Fibroblast of mammary gland (primary cell): ENCODE measurements around the gene KLHL20.
"Not testable (repeated sequence)": the region's sequence is repeated elsewhere in the genome, so short reads cannot be mapped to it uniquely, and the experiment has no call there.

Experiments
- DNase-seq: peaks from one replicate; pipeline ENCODE4 v3.0.0-alpha.2; 2010; ENCODE audit warnings: low read depth
- H3K4me3 ChIP-seq: 2 replicates; pipeline ENCODE4 v1.5.1; 2011; ENCODE audit warnings: low read depth, mild to moderate bottlenecking, low read length, moderate library complexity; ENCODE audit not compliant: control insufficient read depth
- TF ChIP-seq, protein P1 (sequence below): conservative IDR thresholded peaks from 2 replicates; pipeline ENCODE4 v1.5.1; 2011; ENCODE audit warnings: low read depth, low read length, inconsistent platforms; ENCODE audit not compliant: control insufficient read depth, insufficient read depth

The KLHL20 gene

DNA sequence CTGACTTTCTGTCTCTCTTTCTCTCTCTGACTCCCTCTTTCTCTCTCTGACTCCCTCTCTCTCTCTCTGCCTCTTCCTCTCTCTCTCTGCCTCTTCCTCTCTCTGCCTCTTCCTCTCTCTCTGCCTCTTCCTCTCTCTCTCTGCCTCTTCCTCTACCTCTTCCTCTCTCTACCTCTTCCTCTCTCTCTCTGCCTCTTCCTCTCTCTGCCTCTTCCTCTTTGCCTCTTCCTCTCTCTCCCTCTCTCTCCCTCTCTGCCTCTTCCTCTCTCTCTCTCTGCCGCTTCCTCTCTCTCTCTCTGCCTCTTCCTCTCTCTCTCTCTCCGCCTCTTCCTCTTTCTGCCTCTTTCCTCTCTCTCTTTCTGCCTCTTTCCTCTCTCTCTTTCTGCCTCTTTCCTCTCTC, 26.5 kb upstream of the KLHL20 start:
- DNase-seq, result no peak
- H3K4me3 ChIP-seq, result no peak overlapping the region
- TF ChIP-seq, protein P1, sequence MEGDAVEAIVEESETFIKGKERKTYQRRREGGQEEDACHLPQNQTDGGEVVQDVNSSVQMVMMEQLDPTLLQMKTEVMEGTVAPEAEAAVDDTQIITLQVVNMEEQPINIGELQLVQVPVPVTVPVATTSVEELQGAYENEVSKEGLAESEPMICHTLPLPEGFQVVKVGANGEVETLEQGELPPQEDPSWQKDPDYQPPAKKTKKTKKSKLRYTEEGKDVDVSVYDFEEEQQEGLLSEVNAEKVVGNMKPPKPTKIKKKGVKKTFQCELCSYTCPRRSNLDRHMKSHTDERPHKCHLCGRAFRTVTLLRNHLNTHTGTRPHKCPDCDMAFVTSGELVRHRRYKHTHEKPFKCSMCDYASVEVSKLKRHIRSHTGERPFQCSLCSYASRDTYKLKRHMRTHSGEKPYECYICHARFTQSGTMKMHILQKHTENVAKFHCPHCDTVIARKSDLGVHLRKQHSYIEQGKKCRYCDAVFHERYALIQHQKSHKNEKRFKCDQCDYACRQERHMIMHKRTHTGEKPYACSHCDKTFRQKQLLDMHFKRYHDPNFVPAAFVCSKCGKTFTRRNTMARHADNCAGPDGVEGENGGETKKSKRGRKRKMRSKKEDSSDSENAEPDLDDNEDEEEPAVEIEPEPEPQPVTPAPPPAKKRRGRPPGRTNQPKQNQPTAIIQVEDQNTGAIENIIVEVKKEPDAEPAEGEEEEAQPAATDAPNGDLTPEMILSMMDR, result no peak

GRCh38 chr1:173693238-173693637, 21.5 kb upstream of the KLHL20 start:
- H3K4me3 ChIP-seq, result no peak overlapping the region
- DNase-seq, result no peak
- TF ChIP-seq, protein P1, result no peak

- DNase-seq, result not testable (repeated sequence)
Observed at GRCh38 chr1:173701299-173701698, 13.5 kb upstream of the KLHL20 start.

DNA sequence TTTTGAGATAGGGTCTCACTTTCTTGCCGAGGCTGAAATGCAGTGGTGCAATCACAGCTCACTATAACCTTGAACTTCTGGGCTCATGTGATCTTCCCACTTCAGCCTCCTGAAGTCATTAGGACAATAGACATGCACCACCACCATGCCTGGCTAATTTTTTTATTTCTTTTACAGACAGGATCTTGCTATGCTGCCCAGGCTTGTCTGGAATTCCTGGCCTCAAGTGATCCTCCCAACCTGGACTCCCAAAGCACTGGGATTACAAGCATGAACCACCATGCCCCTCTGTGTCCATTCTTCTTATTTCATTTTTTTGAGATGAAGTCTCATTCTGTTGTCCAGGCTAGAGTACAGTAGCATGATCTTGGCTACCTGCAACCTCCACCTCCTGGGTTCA, 12.0 kb upstream of the KLHL20 start:
- TF ChIP-seq, protein P1, result no peak
- no peak overlapping the region for H3K4me3 ChIP-seq
- no peak for DNase-seq

More at GRCh38 chr1:173701299-173701698, 13.5 kb upstream of the KLHL20 start:
- not testable (repeated sequence) for H3K4me3 ChIP-seq

DNA sequence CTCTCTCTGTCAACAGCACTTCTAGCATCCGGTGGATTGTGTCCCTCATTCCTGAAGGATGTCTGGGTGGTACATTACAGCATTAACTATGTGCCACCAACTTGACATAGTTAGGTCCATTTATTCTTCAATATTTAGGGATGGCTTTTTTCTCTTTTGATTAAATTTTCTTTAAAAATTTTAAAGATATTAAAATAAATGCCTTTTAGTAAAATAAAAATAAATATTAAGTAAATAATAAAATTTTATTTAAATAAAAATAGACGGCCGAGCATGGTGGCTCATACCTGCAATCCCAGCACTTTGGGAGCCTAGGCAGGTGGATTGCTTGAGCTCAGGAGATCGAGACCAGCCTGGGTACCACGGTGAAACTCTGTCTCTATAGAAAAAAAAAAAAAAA, 9.7 kb upstream of the KLHL20 start:
- no peak for DNase-seq
- TF ChIP-seq, protein P1, result no peak
- no peak overlapping the region for H3K4me3 ChIP-seq

DNA sequence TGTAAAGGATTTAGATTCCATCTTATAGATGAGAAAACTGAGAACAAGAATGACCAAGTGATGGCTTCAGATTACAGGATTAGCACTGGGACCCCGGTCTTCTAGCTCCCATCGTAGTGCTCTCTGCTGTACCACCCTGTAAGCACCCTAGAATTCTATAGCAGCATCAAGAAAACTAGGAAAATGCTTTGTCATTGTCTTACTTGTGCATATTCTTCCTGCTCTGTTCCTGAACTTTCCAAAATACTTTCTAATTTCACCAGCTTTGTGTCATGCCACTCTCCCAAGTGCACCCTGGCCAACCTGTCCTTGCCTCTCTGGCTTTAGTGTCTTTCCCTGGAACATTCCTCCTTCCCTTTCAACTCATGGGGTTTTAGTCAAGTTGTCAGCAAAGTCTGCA, 6.0 kb upstream of the KLHL20 start:
- H3K4me3 ChIP-seq, result no peak overlapping the region
- TF ChIP-seq, protein P1, result no peak
- DNase-seq, result no peak

DNA sequence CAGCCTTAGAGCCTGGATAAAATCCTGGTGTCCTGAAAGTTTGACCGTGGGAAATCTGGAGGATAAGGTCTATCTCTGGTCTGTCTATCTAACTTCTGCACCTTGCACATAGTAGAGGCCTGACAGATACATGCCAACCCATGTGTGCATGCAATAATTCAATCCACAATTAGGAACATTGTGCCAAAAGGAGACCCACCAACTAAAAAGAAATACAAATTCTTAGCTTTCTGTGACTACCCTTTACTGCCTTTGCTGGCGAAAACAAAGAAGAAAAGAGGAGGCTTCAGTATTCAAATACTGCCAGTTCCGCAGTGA, 381 bp upstream of the KLHL20 start:
- peak overlapping the region; percentile 86 for H3K4me3 ChIP-seq
- TF ChIP-seq, protein P1, result no peak
- DNase-seq, result no peak
